ENCODE results near the gene RHOT2. TPM values are rescaled to one million over a fixed set of nuclear protein-coding genes. Genes with fewer than 3 reads are reported as not detected.
A peak's percentile ranks its signal among the peaks of the same experiment; 100 is the strongest.

The RHOT2 gene
- total RNA-seq, 1 donor from 2014 or later, result 93.2 TPM

- FAIRE-seq (no peak), DNase-seq (ENCODE audit: low read depth) (no peak)
- Mint-ChIP-seq H3K27me3 (ENCODE audit: low read depth, unreplicated experiment) (no peaks in the 10 kb centered on the region), H3K4me1 (ENCODE audit: low read depth, unreplicated experiment) (peaks cover 4% of the 10 kb centered on the region), H3K9me3 (ENCODE audit: unreplicated experiment) (no peaks in the 10 kb centered on the region), H3K27ac (ENCODE audit: unreplicated experiment) (no peak within 1 kb of the TSS), H3K4me3 (ENCODE audit: unreplicated experiment) (no peak within 1 kb of the TSS), H3K36me3 (ENCODE audit: low read depth, unreplicated experiment) (peaks cover 7% of the 10 kb centered on the region)
- no peak within 1 kb of the TSS for H3K4me2 ChIP-seq (ENCODE audit: low read length)
- H3K9ac ChIP-seq (ENCODE audit: low read length), result no peak within 1 kb of the TSS
- no peak within 1 kb of the TSS for H2AFZ ChIP-seq (ENCODE audit: low read depth, low read length)
- TF ChIP-seq, protein P1, sequence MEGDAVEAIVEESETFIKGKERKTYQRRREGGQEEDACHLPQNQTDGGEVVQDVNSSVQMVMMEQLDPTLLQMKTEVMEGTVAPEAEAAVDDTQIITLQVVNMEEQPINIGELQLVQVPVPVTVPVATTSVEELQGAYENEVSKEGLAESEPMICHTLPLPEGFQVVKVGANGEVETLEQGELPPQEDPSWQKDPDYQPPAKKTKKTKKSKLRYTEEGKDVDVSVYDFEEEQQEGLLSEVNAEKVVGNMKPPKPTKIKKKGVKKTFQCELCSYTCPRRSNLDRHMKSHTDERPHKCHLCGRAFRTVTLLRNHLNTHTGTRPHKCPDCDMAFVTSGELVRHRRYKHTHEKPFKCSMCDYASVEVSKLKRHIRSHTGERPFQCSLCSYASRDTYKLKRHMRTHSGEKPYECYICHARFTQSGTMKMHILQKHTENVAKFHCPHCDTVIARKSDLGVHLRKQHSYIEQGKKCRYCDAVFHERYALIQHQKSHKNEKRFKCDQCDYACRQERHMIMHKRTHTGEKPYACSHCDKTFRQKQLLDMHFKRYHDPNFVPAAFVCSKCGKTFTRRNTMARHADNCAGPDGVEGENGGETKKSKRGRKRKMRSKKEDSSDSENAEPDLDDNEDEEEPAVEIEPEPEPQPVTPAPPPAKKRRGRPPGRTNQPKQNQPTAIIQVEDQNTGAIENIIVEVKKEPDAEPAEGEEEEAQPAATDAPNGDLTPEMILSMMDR (IDR thresholded peaks at IDR 0.05; ENCODE audit: insufficient read depth, low read depth, low read length), result no peak
- TF ChIP-seq EZH2 (IDR thresholded peaks at IDR 0.05; ENCODE audit: insufficient read depth, low read length), result no peak
- peaks cover 13% of the 10 kb centered on the region for H3K79me2 ChIP-seq (ENCODE audit: insufficient read depth, low read length)
- no peaks in the 10 kb centered on the region for H3K36me3 ChIP-seq (ENCODE audit: insufficient read depth, low read length)
- H3K27me3 ChIP-seq (ENCODE audit: insufficient read depth, low read length), result no peaks in the 10 kb centered on the region
- peaks cover 20% of the 10 kb centered on the region for H3K4me1 ChIP-seq (ENCODE audit: insufficient read depth, low read length)
- no peak within 1 kb of the TSS for H3K27ac ChIP-seq (ENCODE audit: low read depth, low read length)
- no peak within 1 kb of the TSS for H3K4me3 ChIP-seq (ENCODE audit: insufficient read depth, low read depth, low read length)
- no peaks in the 10 kb centered on the region for H3K9me3 ChIP-seq (ENCODE audit: insufficient read depth, low read depth, low read length)
- H4K20me1 ChIP-seq (ENCODE audit: insufficient read depth, low read length), result peaks cover 18% of the 10 kb centered on the region
These were observed 37.0 kb upstream of the RHOT2 start, which contains the start of gene WFIKKN1 for GRCh38 chr16:630815-631405. WFIKKN1 (plus strand) TSS chr16:630985; CDS start chr16:631254, 269 bp downstream.

DNA sequence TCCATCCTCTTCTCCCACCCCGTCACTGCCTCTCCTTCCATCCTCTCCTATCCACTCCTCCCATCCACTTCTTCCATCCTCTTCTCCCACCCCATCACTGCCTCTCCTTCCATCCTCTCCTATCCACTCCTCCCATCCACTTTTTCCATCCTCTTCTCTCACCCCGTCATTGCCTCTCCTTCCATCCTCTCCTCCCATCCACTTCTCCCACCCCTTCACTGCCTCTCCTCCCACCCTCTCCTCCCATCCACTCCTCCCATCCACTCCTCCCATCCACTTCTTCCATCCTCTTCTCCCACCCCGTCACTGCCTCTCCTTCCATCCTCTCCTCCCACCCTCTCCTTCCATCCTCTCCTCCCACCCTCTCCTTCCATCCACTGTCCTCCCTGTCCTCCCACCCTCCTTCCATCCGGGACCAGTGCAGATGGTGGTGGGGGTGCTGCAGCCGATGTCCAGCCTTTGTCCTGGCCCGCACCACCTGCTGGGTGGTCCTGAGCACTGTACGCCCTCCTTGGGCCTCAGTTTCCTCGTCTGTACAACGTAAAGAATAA is 36.0 kb upstream of the RHOT2 start:
- Mint-ChIP-seq H3K27me3 (ENCODE audit: low read depth, unreplicated experiment) (no peaks in the 10 kb centered on the region), H3K4me3 (ENCODE audit: unreplicated experiment) (no peak overlapping the region), H3K27ac (ENCODE audit: unreplicated experiment) (peak overlapping the region; percentile 69), H3K36me3 (ENCODE audit: low read depth, unreplicated experiment) (peaks cover 3% of the 10 kb centered on the region), H3K9me3 (ENCODE audit: unreplicated experiment) (no peaks in the 10 kb centered on the region), H3K4me1 (ENCODE audit: low read depth, unreplicated experiment) (peaks cover under 1% of the 10 kb centered on the region)
- H3K27ac ChIP-seq (ENCODE audit: low read depth, low read length), result no peak overlapping the region
- no peaks in the 10 kb centered on the region for H3K36me3 ChIP-seq (ENCODE audit: insufficient read depth, low read length)
- peaks cover 14% of the 10 kb centered on the region for H3K4me1 ChIP-seq (ENCODE audit: insufficient read depth, low read length)
- H4K20me1 ChIP-seq (ENCODE audit: insufficient read depth, low read length), result peaks cover 18% of the 10 kb centered on the region
- TF ChIP-seq, protein P1 (IDR thresholded peaks at IDR 0.05; ENCODE audit: insufficient read depth, low read depth, low read length), result no peak
- TF ChIP-seq EZH2 (IDR thresholded peaks at IDR 0.05; ENCODE audit: insufficient read depth, low read length), result no peak
- no peak overlapping the region for H3K4me2 ChIP-seq (ENCODE audit: low read length)
- no peaks in the 10 kb centered on the region for H3K27me3 ChIP-seq (ENCODE audit: insufficient read depth, low read length)
- H2AFZ ChIP-seq (ENCODE audit: low read depth, low read length), result no peak overlapping the region
- no peaks in the 10 kb centered on the region for H3K9me3 ChIP-seq (ENCODE audit: insufficient read depth, low read depth, low read length)
- peaks cover 15% of the 10 kb centered on the region for H3K79me2 ChIP-seq (ENCODE audit: insufficient read depth, low read length)
- no peak for FAIRE-seq
- DNase-seq (ENCODE audit: low read depth), result no peak
- no peak overlapping the region for H3K4me3 ChIP-seq (ENCODE audit: insufficient read depth, low read depth, low read length)
- no peak overlapping the region for H3K9ac ChIP-seq (ENCODE audit: low read length)
